Measurements from ENCODE around the gene HECW1.

DNA sequence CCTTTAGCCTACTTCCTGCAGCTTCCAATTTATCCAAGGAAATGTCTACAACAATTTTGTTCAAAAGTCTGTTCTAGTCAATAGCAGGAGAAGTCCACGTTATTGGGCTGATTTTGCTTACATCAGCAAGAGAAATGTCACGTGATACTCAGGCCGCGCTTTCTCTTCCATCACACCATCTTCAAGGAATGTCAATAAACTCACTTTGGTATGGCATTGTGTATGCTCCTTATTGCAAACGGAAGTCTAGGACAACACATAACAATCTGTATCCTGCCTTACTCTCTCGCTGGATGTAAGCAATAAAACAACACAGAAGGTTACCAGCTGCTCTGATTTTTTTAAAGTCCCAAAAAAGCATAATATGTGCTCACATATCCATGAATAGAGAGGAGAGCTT is 453.3 kb downstream of the HECW1 start:
- no peak for TF ChIP-seq NFRKB (IDR thresholded peaks at IDR 0.05)
- TF ChIP-seq TARDBP (IDR thresholded peaks at IDR 0.05), result no peak
- TF ChIP-seq BHLHE40 (IDR thresholded peaks at IDR 0.05; ENCODE audit: borderline replicate concordance), result no peak
- TF ChIP-seq ZNF384 (IDR thresholded peaks at IDR 0.05), result no peak
- no peak for TF ChIP-seq SP1 (IDR thresholded peaks at IDR 0.05)

Measured in HEK293T (cell line).